Stimulated activated CD4-positive, alpha-beta T cell treated with anti-CD3 and anti-CD28 coated beads, Interleukin-12 subunit alpha, Interleukin-12 subunit beta, amount 100 ng/mL, for 24 hours (primary cell): ENCODE data around the gene ZNRF4.
"Not testable (repeated sequence)": the region's sequence is repeated elsewhere in the genome, so short reads cannot be mapped to it uniquely, and the experiment has no call there.

ENCODE experiments used
- DNase-seq, 2 experiments: peaks; one replicate each; pipeline ENCODE4 v3.0.0-alpha.2; 2020; ENCODE audit warnings: low read depth in 2 of 2

Gene ZNRF4

DNA sequence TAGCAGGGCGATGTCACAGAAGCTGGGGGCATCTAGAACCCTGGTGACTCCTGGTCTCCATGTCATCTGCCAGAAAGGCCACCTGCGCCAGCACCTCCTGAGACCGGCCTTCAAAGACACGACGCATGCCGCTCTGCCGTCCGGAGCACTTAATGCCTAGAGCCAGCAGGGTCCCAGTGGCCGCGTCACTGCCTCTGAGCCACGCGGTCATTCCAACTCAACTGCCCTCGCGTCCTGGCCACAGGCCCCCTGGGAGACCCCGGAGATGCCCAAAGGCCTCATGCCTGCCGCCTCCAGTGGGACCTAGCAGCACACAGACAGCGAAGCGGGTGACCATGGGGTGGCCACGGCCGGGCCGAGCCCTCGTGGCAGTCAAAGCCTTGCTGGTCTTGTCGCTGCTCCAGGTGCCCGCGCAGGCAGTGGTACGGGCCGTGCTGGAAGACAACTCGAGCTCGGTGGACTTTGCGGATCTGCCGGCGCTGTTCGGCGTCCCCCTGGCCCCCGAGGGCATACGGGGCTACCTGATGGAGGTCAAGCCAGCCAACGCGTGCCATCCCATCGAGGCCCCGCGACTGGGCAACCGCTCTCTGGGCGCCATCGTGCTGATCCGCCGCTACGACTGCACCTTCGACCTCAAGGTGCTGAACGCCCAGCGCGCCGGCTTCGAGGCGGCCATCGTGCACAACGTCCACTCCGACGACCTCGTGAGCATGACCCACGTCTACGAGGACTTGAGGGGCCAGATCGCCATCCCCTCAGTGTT lies at the start of gene ZNRF4:
Gene ZNRF4, plus strand, starts transcription at position 51 of the 763 bp plus-strand sequence. Its CDS starts 75 bp downstream, at position 126.
- no peak for DNase-seq

- not testable (repeated sequence) for DNase-seq
Measured at GRCh38 chr19:5406198-5406597, 49.0 kb upstream of the ZNRF4 start.

DNA sequence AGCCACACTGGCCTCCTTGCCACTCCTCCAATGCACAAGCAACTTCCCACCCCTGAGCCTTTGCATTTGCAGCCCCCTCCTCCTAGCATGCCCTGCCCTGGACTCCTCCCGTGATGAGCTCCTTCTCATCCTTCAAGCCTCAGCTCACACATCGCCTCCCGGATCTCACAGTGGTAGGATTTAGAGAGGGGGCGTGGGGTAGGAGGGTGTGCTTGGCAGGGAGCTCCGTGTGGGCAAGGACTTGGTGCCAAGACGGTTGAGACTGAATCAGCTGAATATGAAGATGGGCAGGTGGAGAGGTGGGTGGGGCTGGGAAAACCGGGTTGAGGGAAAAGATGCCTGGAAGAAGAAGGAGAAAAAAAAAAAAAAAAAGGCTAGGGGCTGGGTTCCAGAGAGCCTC lies 48.4 kb upstream of the ZNRF4 start:
- no peak for DNase-seq

DNA sequence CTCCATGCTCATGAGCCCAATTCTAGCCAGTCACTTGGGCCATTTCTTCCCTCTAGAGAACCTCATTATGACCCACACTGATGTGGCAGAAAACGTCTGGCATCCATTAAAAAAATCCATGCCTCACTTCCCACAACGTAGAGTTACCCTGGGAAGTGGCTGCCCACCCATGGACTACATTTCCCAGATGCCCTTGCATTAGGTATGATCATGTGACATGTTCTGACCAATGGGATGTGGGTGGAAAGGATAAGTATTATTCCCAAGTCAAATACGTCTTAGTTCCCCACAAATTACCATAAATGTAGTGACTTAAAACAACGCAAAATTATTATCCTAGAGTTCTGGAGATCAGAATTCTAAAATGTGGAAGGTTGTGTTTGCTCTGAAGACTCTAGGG lies 47.9 kb upstream of the ZNRF4 start:
- DNase-seq: no peak

GRCh38 chr19:5417495-5418436 lies 37.5 kb upstream of the ZNRF4 start:
- no peak for DNase-seq

- DNase-seq: no peak
Measured at GRCh38 chr19:5418677-5419076, 36.5 kb upstream of the ZNRF4 start.

GRCh38 chr19:5420953-5421352 lies 34.3 kb upstream of the ZNRF4 start:
- DNase-seq: no peak

DNA sequence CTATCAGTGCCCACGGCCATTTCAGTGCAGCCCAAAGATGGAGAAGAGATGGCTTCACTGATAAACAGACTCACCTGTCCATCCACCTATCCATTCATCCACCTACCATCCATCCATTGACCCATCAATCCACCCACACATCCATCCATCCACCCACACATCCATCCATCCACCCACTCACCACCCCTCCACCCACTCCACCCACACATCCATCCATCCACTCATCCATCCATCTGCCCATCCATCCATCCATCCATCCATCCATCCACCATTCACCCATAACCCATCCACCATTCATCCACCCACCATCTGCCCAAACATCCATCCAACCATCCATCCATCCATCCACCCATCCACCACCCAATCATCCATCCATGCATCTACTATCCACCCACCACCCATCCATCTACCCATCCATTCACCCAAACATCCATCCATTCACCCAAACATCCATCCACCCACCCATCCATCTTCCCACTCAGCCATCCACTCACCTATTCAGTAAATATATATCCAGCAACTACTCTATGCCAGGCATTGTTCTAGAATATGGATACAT lies 31.6 kb upstream of the ZNRF4 start:
- DNase-seq: no peak

- DNase-seq: no peak
Measured at GRCh38 chr19:5424192-5424973, 30.8 kb upstream of the ZNRF4 start.

DNA sequence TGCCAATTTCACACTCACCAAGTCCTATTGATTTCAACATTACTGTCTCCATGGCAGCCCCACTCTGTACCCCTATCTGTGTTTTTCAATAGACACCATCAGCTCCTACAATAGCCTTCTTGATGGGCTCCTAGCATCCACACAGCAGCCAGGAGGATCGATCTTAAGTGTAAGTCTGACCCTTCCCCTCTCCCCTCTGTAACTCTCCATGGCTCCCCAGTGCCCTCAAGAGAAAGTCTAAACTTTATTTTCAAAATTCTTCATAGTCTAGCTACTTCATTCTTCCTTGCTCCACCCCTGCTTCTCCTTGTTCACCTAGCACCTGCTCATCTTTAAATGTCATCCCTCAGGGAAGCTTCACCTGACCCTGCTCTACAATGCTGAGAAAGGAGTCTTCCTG lies 30.0 kb upstream of the ZNRF4 start:
- DNase-seq: no peak

DNA sequence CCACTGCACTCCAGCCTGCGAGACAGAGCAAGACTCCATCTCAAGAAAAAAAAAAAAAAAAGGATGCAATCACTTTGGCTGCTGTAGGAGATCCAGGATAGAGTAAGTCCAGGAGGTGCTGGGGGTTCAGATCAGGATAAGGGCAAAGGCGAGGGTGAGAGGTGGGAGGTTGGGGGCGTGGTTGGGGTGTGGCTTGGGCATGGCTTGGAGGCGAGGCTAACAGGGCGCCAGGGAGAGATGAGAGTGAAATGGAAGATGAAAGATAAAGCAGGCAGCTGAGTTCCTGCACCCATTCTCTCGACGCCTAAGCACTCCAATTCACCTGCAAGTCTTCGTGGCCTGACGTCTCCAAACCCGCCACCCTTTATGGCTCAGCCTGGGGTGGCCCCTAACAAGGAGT lies 25.0 kb upstream of the ZNRF4 start:
- no peak for DNase-seq

GRCh38 chr19:5432687-5433086 lies 22.5 kb upstream of the ZNRF4 start:
- DNase-seq: no peak

- no peak for DNase-seq
Measured at GRCh38 chr19:5434351-5434917, 20.8 kb upstream of the ZNRF4 start.

DNA sequence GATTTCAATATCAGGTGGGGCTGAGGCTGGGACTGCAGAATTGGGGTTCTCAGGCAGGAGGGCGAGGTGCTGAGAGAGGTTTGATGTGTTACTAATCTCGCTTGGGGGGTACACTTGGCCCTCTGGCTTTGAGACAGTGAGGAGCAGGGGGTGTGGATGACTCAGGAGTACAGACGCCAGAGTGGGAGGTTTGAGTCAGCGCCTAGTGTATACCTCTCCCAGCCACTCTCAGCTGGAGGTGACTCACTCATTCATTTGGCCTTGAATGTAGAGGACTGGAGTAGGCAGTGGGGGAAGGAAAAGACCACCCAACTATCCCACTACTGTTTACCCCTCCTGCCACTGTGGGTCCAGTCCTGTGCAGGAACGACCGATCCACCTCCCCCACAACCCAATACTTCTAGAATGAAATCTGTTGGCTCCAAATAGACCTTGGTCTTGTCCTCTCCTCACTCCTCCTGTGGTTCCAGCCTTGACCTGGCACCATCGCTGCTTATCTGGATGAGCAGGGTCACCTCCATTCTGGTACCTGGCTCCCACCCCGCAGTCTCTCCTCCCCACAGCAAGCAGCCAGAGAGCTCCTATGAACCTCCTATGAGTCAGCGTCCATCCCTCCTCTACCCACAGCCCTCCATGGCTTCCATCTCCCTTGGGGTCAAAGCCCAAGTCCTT lies 20.1 kb upstream of the ZNRF4 start:
- peak; percentile 19 to 43 for DNase-seq

DNA sequence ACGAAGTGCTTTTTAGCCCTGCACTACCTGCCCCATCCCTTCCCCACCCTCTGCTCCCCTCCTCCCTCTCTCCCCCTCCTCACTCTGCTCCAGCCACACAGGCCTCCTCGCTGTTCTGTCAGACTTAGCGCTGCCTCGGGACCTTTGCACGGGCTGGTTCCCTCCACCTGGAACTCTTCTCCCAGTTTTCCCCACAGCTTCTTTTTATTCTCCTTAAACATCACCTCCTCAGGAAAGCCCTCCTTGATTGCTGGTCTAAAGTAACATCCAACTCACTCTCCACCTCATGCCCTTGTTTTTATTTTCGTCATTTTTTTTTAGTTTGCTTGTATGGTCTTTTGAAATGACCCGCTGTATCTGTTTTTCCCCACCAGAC lies 19.6 kb upstream of the ZNRF4 start:
- no peak for DNase-seq

- no peak for DNase-seq
Measured at GRCh38 chr19:5436106-5436947, 18.9 kb upstream of the ZNRF4 start.

- no peak for DNase-seq
Measured at GRCh38 chr19:5436948-5437306, 18.3 kb upstream of the ZNRF4 start.

DNA sequence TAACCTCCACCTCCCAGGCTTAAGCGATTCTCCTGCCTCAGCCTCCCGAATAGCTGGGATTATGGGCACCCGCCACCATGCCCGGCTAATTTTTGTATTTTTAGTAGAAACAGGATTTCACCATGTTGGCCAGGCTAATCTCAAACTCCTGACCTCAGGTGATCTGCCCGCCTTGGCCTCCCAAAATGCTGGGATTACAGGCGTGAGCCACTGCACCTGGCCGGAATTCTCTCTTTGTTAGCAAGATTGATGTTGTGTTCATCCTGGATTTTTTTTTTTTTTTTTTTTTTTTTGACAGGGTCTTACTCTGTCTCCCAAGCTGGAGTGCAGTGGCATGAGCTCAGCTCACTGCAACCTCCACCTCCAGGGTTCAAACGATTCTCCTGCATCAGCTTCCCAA lies 16.5 kb upstream of the ZNRF4 start:
- not testable (repeated sequence) for DNase-seq

DNA sequence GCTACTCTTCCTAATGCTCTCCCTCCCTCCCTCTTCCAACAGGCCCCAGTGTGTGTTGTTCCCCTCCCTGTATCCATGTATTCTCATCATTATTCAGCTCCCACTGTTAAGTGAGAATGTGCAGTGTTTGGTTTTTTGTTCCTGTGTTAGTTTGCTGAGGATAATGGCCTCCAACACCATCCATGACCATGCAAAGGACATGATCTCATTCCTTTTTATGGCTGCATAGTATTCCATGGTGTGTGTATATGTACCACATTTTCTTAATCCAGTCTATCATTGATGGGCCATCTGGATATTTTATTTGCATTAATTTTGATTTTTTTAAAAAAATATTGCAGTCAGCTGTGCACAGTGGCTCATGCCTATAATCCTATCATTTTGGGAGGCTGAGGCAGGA lies 15.8 kb upstream of the ZNRF4 start:
- DNase-seq: no peak

GRCh38 chr19:5440299-5440698 lies 14.9 kb upstream of the ZNRF4 start:
- DNase-seq: no peak
